Measurements from ENCODE around the gene SIGLEC11. TPM values are rescaled to one million over a fixed set of nuclear protein-coding genes. Genes with fewer than 3 reads are reported as not detected.
"Not testable (repeated sequence)": the region's sequence is repeated elsewhere in the genome, so short reads cannot be mapped to it uniquely, and the experiment has no call there.

SIGLEC11 gene
- total RNA-seq, 1 donor from 2014 or later, result 0.55 TPM

DNA sequence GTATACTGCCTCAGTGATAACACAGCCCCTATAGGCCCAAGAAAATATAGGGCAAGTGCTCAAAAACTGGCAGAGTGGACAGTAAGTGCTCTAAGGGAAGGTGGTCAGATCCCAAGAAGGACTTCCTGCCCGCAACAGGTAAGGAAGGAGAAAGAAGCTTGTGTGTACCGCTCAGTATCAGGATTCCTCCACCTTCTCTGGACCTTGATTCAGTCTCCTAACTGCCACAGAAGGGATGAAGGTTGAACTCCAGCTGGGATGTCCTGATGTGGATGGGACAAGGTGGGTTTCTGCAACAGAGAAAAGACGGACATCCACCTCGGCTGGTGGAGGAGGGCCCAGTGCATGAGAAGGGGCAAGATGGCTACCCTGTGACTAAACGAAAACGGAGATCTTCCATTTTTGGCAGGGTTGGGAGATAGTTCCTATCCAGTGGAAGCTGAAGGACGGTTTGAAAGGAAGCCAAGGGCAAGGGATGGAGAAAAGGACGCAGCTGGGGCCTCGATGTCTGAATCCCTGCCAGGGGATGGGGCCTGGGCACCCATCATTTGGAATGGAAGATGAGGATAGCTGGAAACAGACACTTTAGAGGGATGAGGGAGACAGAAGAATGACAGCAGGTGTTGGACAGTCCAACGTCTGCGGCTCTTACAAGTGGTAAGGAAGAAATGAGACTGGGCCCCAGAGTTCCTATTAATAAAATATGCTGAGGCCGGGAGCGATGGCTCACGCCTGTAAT lies 33.3 kb downstream of the SIGLEC11 start:
- no peak for DNase-seq
- TF ChIP-seq, protein P1, sequence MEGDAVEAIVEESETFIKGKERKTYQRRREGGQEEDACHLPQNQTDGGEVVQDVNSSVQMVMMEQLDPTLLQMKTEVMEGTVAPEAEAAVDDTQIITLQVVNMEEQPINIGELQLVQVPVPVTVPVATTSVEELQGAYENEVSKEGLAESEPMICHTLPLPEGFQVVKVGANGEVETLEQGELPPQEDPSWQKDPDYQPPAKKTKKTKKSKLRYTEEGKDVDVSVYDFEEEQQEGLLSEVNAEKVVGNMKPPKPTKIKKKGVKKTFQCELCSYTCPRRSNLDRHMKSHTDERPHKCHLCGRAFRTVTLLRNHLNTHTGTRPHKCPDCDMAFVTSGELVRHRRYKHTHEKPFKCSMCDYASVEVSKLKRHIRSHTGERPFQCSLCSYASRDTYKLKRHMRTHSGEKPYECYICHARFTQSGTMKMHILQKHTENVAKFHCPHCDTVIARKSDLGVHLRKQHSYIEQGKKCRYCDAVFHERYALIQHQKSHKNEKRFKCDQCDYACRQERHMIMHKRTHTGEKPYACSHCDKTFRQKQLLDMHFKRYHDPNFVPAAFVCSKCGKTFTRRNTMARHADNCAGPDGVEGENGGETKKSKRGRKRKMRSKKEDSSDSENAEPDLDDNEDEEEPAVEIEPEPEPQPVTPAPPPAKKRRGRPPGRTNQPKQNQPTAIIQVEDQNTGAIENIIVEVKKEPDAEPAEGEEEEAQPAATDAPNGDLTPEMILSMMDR (IDR thresholded peaks at IDR 0.05; ENCODE audit: borderline replicate concordance), result no peak
- Histone ChIP-seq H3K27me3 (ENCODE audit: low read depth) (no peaks in the 10 kb centered on the region), H3K9me3 (replicated peaks) (no peaks in the 10 kb centered on the region), H3K4me3 (peak overlapping the region; percentile 100), H3K4me1 (peaks cover 45% of the 10 kb centered on the region), H3K27ac (replicated peaks) (no peak overlapping the region), H3K36me3 (peaks cover 47% of the 10 kb centered on the region)
- intact Hi-C loops (cut with micrococcal nuclease), result no loop called here

DNA sequence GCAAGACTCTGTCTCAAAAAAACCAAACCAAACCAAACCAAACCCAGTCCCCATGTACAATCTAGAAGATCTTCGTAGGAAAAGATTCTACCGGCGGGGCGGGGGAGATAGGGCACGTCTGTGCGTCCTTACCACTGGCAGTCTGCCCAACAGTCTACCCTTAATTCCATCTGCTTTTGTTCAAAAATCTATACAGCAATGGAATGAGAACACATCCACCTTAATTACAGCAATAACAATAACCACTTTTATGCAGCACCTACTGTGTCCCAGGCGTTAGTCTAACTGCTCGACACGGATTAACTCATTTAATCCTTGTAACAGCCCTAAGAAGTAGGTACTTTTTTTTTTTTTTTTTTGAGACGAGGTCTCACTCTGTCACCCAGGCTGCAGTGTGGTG lies 34.5 kb downstream of the SIGLEC11 start:
- no peak for DNase-seq
- Histone ChIP-seq H3K4me3 (no peak overlapping the region), H3K4me1 (peaks cover 45% of the 10 kb centered on the region), H3K27ac (replicated peaks) (no peak overlapping the region), H3K9me3 (replicated peaks) (no peaks in the 10 kb centered on the region), H3K36me3 (peaks cover 58% of the 10 kb centered on the region), H3K27me3 (ENCODE audit: low read depth) (no peaks in the 10 kb centered on the region)
- TF ChIP-seq, protein P1 (IDR thresholded peaks at IDR 0.05; ENCODE audit: borderline replicate concordance), result no peak
- intact Hi-C loops (cut with micrococcal nuclease), result no loop called here

DNA sequence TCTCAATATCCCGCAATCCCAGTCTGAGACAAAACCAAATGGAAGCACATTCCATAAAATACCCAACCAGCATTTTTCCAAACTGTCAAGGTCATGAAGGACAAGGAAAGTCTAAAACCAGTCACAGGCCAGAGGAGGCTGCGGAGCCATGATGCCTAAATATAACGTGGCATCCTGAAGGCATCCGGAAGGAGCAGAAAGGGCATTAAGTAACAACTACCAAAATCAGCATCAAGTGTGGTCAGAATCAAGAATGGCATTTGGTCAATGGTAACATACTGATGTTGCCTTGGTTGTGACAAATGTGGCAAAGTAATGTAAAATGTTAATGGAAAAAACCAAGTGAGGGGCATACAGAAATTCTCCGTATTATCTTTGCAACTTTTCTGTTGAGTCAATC lies 35.5 kb downstream of the SIGLEC11 start:
- H3K4me1 ChIP-seq, result peaks cover 45% of the 10 kb centered on the region
- intact Hi-C loops (cut with micrococcal nuclease), result no loop called here

DNA sequence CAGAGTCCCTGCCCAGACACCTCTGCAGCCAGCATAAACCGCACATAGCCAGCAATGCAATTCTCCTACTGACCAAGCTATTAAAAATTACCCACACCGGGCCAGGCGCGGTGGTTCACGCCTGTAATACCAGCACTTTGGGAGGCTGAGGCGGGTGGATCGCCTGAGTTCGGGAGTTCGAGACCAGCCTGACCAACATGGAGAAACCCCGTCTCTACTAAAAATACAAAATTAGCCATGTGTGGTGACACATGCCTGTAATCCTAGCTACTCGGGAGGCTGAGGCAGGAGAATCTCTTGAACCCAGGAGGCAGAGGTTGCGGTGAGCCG lies 36.1 kb downstream of the SIGLEC11 start:
- H3K27me3 ChIP-seq (ENCODE audit: low read depth); H3K4me3 ChIP-seq; H3K9me3 ChIP-seq (replicated peaks); H3K27ac ChIP-seq (replicated peaks); intact Hi-C loops (cut with micrococcal nuclease); DNase-seq: not testable (repeated sequence)
- Histone ChIP-seq H3K4me1 (peaks cover 45% of the 10 kb centered on the region), H3K36me3 (peaks cover 64% of the 10 kb centered on the region)

More for the DNA sequence above, 35.5 kb downstream of the SIGLEC11 start:
- Histone ChIP-seq H3K4me3 (no peak overlapping the region), H3K9me3 (replicated peaks) (no peaks in the 10 kb centered on the region), H3K27ac (replicated peaks) (no peak overlapping the region), H3K27me3 (ENCODE audit: low read depth) (no peaks in the 10 kb centered on the region), H3K36me3 (peaks cover 64% of the 10 kb centered on the region)
- DNase-seq, result no peak
- TF ChIP-seq, protein P1 (IDR thresholded peaks at IDR 0.05; ENCODE audit: borderline replicate concordance), result no peak

DNA sequence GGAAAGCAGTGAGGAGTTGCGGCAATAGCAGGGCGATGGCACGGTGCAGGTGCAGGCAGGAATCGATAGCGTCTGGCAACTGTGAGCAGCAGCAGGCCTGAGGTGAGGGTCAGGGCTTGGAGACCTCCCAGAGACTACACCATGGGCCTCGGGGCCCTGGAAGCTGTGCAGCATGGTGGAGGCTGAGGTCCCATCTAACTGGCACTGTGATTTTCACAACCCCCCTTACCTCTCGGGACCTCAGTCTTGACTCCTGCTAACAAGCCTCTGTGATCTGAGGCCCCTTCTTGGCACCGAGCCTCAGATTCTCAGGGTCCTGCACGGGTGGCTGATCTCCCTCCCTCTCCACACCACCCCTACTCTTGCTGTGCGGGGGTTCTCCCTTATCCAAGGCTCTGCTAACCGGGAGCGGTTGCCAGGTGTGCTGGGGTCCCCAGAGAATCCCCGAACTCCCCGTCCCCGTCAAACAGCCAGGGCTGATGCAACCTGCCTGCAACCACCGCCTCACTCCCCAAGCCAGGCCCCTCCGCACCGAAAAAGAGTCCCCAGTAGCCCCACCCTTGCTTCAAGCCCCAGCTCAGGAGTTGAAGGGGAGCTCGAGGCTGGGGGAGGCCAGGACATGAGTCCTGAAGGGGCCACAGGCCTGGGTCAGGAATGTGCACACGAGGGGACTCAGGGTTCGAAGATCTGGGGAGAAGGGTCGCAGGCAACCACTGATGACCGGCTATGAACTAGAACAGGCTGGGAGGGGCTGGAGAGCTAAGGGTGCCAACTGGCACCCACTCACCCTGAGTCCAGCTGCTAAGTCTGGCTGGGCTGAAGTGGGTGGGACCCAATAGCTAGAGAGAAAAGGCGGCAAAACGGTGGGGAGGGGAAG lies 36.7 kb downstream of the SIGLEC11 start:
- peaks cover 44% of the 10 kb centered on the region for H3K4me1 ChIP-seq
- H3K9me3 ChIP-seq (replicated peaks), result no peaks in the 10 kb centered on the region
- DNase-seq, result no peak
- intact Hi-C loops (cut with micrococcal nuclease), result no loop called here
- no peak overlapping the region for H3K4me3 ChIP-seq
- no peak overlapping the region for H3K27ac ChIP-seq (replicated peaks)
- TF ChIP-seq, protein P1 (IDR thresholded peaks at IDR 0.05; ENCODE audit: borderline replicate concordance), result no peak
- peaks cover 64% of the 10 kb centered on the region for H3K36me3 ChIP-seq
- H3K27me3 ChIP-seq (ENCODE audit: low read depth), result no peaks in the 10 kb centered on the region

Measured in left ventricle myocardium inferior (tissue), 1 donor.